H7 (cell line): Measurements from ENCODE around the gene AGTRAP. TPM values are rescaled to one million over a fixed set of nuclear protein-coding genes. Genes with fewer than 3 reads are reported as not detected.

Source experiments
- DNase-seq: peaks from one replicate; pipeline ENCODE4 v3.0.0; 2012
- H3K27me3 ChIP-seq: 2 replicates; pipeline ENCODE4 v1.6.0; 2011; ENCODE audit warnings: mild to moderate bottlenecking, low read length; ENCODE audit not compliant: control insufficient read depth, insufficient read depth
- H3K36me3 ChIP-seq: replicated peaks from 2 replicates; pipeline ENCODE4 v1.5.1; 2011; ENCODE audit warnings: low read length; ENCODE audit not compliant: control insufficient read depth, insufficient read depth
- H3K4me3 ChIP-seq: 2 replicates; pipeline ENCODE4 v1.5.1; 2011; ENCODE audit warnings: low read depth, mild to moderate bottlenecking, control low read depth, low read length, moderate library complexity; ENCODE audit not compliant: insufficient read depth
- total RNA-seq: library from RNA; depleted of rRNA; stranded (reverse); fragments of >200 nt; shearing (Covaris generic); gene quantifications from 2 replicates; pipeline ENCODE4 v1.2.3, GENCODE V29; 2014

The AGTRAP gene
- total RNA-seq, 1 experiment from 2014 or later = 162 TPM

- peak; percentile 53 for DNase-seq
- Histone ChIP-seq H3K4me3 (no peak overlapping the region), H3K27me3 (no peaks in the 10 kb centered on the region), H3K36me3 (peaks cover 4% of the 10 kb centered on the region; the same call in 1 of the 2 replicates)
These were observed 16.6 kb downstream of the AGTRAP start for GRCh38 chr1:11752359-11753088.

DNA sequence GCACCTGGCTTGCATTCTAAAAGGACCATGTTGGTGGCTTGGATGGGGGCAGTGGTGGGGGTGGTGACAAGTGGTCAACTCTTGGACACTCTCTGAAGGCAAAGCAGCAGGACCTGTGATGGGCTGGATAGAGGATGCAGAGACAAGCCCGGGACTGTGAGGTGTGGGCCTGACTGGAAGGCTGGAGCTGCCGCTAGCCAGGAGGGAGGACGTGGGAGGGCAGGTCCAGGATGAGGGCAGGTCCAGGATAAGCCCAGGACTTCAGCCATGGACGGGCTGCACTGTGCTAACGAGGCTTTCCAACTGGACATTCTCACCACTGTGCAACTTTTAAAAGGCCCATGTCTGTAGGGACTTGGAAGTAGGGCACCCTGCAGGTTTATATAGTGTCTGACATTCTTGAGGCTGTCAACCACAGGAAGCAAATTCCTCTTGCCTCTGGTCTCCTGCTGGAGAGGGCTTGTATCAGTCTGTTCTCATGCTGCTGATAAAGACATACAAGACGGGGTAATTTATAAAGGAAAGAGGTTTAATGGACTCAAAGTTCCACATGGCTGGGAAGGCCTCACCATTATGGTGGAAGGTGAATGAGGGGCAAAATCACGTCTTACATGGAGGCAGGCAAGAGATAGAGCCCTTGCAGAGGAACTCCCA is 17.7 kb downstream of the AGTRAP start:
- DNase-seq = peak; percentile 59
- H3K4me3 ChIP-seq = no peak overlapping the region
- no peaks in the 10 kb centered on the region for H3K27me3 ChIP-seq
- H3K36me3 ChIP-seq = peaks cover 4% of the 10 kb centered on the region; the same call in 1 of the 2 replicates

GRCh38 chr1:11757047-11757446 is 21.1 kb downstream of the AGTRAP start:
- DNase-seq = no peak
- Histone ChIP-seq H3K36me3 (no peaks in the 10 kb centered on the region), H3K27me3 (peaks cover 18% of the 10 kb centered on the region), H3K4me3 (no peak overlapping the region)

GRCh38 chr1:11759791-11760190 is 23.9 kb downstream of the AGTRAP start:
- no peak for DNase-seq
- peaks cover 24% of the 10 kb centered on the region for H3K27me3 ChIP-seq
- no peaks in the 10 kb centered on the region for H3K36me3 ChIP-seq
- no peak overlapping the region for H3K4me3 ChIP-seq

- Histone ChIP-seq H3K4me3 (no peak overlapping the region), H3K36me3 (no peaks in the 10 kb centered on the region), H3K27me3 (peaks cover 24% of the 10 kb centered on the region)
- no peak for DNase-seq
These were observed 25.3 kb downstream of the AGTRAP start for GRCh38 chr1:11761285-11761684.

DNA sequence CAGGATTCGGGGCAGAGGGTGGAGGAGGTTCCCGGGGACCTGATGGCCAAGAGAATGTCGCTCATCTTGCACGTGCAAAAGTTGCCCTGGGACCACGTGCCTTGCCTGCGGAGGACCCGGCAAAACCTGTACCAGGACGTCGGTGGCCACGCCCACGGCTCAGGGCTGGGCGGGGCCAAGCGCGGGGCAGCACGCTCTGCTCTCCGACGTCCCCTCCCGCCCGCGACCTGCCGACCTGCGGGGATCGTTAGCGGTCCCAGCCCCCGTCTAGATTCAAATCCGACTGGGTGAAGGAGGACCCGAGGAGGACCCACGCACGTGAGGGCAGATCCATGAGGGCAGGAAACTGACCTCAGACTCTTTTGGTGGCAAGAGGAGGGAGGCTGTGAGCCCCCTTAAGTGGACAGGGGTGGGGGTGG is 26.1 kb downstream of the AGTRAP start, which contains the start of gene C1orf167:
TSS of gene C1orf167 (plus strand) at position 206 of the 419 bp plus-strand sequence. CDS start 2,208 bp downstream, outside the sequence.
- peak; percentile 93 for DNase-seq

GRCh38 chr1:11764115-11764514 is 28.2 kb downstream of the AGTRAP start:
- Histone ChIP-seq H3K4me3 (no peak overlapping the region), H3K27me3 (peaks cover 24% of the 10 kb centered on the region), H3K36me3 (no peaks in the 10 kb centered on the region)
- DNase-seq = peak; percentile 45

More for the DNA sequence above, 26.1 kb downstream of the AGTRAP start, which contains the start of gene C1orf167:
- peak within 1 kb of the TSS; percentile 33 for H3K4me3 ChIP-seq
- no peaks in the 10 kb centered on the region for H3K36me3 ChIP-seq
- peaks cover 24% of the 10 kb centered on the region for H3K27me3 ChIP-seq

- H3K4me3 ChIP-seq = no peak overlapping the region
- peaks cover 24% of the 10 kb centered on the region for H3K27me3 ChIP-seq
- no peaks in the 10 kb centered on the region for H3K36me3 ChIP-seq
- peak; percentile 45 for DNase-seq
These were observed 28.6 kb downstream of the AGTRAP start for GRCh38 chr1:11764519-11764918.

GRCh38 chr1:11765661-11766428 is 29.9 kb downstream of the AGTRAP start:
- DNase-seq = peak; percentile 64
- no peaks in the 10 kb centered on the region for H3K36me3 ChIP-seq
- H3K4me3 ChIP-seq = no peak overlapping the region
- H3K27me3 ChIP-seq = peaks cover 17% of the 10 kb centered on the region

- H3K27me3 ChIP-seq = peaks cover 12% of the 10 kb centered on the region
- H3K4me3 ChIP-seq = no peak overlapping the region
- no peaks in the 10 kb centered on the region for H3K36me3 ChIP-seq
- DNase-seq = no peak
These were observed 30.5 kb downstream of the AGTRAP start for GRCh38 chr1:11766429-11766776.

DNA sequence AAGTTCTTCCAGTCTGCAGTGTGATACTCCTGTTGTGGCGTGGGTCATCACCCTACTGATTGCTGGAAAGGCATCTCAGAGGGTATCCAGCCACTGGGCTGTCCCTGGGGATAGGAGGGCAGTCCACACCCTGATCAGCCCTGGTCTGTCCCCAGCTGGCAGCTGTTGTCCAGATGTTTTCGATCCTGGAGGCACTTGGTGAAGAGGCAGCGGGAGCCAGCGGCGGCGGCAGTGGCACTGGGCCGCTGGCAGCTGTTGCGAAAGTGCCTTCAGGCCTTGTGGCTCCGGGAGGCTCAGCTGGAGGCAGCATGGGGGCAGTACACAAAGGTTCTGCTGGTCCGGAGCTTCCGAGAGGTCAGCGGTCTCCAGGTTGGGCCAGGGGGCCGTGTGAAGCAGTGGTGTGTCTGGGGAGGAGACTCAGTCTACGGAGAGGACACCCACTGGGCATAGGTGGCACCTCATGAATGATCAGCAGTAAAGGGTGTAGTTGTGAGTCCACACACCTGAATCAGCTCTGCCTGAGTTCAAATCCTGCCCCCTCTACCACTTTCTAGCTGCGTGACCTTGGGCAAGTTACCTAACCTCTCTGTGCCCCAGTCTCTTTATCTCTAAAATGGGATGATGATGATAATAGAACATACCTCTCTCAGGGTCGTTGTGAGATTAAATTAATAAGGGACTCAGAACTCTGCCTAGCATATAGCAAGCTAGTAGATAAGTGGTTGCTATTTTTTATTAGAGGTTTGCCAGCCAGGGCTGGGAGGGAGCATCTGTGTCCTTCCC is 32.2 kb downstream of the AGTRAP start:
- H3K27me3 ChIP-seq = no peaks in the 10 kb centered on the region
- no peak for DNase-seq
- no peaks in the 10 kb centered on the region for H3K36me3 ChIP-seq
- H3K4me3 ChIP-seq = no peak overlapping the region

DNA sequence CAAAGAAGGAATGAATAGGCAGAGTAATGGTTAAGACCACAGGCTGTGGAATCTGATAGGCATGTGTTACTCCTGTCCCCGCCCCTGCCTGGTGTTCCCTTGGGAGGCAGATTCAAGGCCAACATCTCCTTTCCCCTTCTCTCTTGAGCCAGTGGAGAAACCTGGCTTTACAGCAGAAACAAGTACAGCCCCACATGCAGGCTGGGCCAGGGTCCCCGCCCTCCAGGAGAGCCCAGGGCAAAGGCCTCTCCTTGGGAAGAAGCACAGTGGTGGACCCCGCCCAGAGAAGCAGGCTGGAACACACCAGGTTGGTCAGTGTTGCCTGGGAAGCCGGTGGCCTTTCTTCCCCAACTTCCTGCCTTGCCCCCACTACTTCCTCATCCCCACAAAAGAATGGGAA is 32.9 kb downstream of the AGTRAP start:
- Histone ChIP-seq H3K4me3 (no peak overlapping the region), H3K36me3 (no peaks in the 10 kb centered on the region), H3K27me3 (no peaks in the 10 kb centered on the region)
- DNase-seq = peak; percentile 64

GRCh38 chr1:11769274-11769673 is 33.3 kb downstream of the AGTRAP start:
- Histone ChIP-seq H3K36me3 (no peaks in the 10 kb centered on the region), H3K4me3 (no peak overlapping the region)
- no peak for DNase-seq

DNA sequence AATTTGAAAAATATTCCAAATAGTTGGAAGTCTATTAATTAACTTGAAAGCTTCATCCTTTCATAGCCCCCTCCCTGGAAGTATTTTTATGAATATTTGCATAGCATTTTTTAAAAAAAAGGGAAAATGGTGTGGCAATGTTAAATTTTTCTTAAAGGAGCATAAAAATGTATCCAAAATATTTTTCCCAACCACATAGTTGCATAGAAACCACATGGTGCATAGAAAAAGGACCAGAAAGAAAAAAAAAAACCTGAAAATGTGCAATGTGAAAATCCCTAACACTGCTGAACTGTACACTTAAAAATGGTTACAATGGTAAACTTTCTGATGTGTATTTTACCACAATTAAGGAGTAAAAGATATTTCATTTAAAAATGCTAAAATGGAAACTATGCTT is 34.1 kb downstream of the AGTRAP start:
- H3K27me3 ChIP-seq = no peaks in the 10 kb centered on the region
- DNase-seq = no peak
- H3K36me3 ChIP-seq = no peaks in the 10 kb centered on the region
- no peak overlapping the region for H3K4me3 ChIP-seq

More at GRCh38 chr1:11769274-11769673, 33.3 kb downstream of the AGTRAP start:
- H3K27me3 ChIP-seq = no peaks in the 10 kb centered on the region
